Measurements from ENCODE around the gene DOCK2.
"Not testable (repeated sequence)": the region's sequence is repeated elsewhere in the genome, so short reads cannot be mapped to it uniquely, and the experiment has no call there.

Gene DOCK2

DNA sequence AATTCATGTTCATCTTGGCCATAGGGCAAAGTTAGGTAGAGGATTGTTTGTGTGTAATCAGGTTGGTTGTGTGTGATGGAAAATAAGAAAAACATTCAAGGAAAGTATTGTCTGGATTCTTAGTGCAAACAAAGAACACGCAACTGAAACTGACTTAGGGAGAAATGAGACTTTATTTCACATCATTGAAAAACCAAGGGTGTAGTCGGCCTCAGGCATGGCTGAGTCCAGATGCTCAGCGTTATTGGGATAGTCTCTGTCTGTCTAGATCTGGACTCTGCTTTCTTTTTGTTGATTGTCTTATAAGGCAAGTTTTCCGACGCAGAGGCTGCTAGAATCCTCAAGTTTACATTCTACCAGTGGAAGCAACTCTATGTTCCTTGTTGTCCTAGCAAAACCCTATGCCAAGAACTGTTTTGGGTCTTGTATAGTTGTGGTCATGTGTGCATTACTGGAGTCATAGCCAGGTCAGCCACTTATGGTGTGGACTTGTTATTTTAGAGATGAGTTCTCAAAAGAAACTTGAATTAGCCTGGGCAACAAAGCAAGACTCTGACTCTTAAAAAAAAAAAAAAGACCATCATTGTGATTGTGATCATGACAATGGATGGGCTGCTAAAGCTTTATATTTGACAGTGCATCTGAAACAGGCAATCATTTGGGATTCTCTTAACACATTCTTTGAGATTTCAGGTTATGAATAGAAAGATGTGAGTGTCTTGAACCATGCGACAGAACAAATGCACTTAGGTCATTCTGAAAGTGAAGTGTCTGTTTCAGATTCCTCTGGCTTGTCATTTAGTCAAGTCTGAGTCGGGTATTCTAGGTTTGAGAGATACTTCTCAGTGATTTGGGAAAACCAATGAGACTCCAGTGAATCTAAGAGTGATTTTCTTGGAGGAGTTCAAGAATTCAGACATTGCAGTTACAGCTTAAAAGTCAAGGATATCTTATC lies 82.6 kb downstream of the DOCK2 start:
- no peak for TF ChIP-seq CTCF (IDR thresholded peaks at IDR 0.05; ENCODE audit: low read depth, low read length)

DNA sequence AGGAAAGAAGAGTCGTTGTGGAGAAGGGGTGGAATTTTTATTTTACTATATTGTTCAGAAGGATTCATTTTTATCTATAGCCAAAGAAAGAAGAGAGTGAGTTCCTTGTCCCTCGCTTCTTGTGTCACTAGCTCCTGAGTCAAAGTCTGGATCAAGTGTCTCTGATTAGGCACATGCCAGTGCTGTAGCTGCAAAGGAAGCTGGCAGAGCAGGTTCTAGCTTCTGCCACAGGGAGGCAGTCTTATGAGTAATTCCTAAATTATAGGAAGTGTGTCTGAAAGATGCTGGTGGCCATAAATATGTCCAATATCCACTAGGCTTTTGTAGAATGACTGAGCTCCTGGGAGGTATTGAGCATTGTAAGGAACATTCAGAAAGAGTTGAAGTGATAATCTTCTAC lies 84.7 kb downstream of the DOCK2 start:
- no peak for TF ChIP-seq CTCF (IDR thresholded peaks at IDR 0.05; ENCODE audit: low read depth, low read length)
- H3K4me3 ChIP-seq (ENCODE audit: low read depth, low read length) = no peak overlapping the region

More for the DNA sequence above, 82.6 kb downstream of the DOCK2 start:
- H3K4me3 ChIP-seq (ENCODE audit: low read depth, low read length) = no peak overlapping the region

DNA sequence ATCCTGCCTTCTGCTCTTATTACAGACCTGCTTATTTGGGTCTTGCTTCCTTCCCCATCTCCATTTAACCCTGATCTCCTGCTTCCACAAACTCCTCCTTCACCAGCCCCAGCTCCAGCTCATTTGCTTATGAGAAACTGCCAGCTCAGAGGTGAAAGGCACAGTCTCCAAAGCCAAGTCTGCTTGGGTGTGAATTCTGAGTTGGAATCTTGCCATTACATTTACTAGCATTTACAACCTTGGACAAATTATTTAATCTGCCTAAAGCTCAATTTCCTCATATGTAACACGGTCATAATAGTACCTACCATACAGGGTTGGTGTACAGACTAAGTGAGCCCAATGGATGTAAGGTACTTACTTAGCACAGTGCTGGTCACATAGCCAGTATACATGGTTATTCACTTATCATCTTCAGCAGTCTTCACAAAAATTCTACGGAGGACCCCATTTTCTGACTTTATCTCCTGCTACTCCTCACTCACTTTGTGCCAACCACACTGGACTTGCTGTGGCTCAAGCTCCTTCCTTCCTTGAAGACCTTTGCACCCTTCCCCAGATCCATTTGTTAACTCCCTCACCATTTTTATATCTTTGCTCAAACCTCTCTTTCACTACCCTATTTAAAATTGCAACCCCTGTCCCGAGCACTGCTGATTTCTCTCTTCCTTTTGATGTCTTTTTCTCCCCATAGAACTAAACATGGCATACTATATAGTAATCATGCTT lies 86.2 kb downstream of the DOCK2 start:
- no peak for TF ChIP-seq CTCF (IDR thresholded peaks at IDR 0.05; ENCODE audit: low read depth, low read length)
- H3K4me3 ChIP-seq (ENCODE audit: low read depth, low read length) = no peak overlapping the region

DNA sequence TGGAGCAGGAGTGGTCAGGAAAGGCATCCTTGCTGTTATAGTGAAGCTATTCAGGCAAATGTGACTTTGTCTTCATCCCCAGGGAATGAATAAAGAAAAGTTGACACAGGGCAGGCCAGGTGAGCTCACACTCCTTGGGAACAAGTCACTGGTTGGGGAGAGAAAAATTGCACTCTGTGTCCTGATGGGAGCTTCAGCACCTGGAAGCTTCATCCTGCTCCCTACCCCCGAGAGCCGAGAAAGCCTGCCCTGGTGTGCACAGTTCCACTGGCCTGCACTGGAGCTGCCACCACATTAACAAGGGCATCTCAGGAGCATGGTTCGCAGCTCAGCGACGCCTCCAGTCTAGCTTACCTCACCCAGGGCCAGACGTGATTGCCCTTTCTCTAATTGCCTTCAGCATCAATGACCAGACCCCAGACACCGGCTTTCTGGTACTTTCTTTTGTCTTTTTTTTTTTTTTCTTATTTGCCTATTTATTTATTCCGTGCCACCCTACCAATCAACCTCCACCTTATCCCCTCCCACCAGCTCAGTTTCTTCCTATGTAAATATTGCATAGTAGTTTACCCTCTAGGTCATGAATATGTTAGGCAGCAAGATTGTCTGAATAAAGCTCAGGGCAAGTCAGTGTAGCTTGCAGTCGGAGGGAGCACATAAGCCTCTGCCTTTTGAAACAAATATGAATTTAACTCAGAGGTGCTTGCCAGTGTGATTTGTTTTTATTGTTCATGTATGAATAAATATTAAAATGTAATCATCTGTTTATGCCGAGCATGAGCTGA lies 87.4 kb downstream of the DOCK2 start:
- no peak overlapping the region for H3K4me3 ChIP-seq (ENCODE audit: low read depth, low read length)
- TF ChIP-seq CTCF (IDR thresholded peaks at IDR 0.05; ENCODE audit: low read depth, low read length) = no peak

DNA sequence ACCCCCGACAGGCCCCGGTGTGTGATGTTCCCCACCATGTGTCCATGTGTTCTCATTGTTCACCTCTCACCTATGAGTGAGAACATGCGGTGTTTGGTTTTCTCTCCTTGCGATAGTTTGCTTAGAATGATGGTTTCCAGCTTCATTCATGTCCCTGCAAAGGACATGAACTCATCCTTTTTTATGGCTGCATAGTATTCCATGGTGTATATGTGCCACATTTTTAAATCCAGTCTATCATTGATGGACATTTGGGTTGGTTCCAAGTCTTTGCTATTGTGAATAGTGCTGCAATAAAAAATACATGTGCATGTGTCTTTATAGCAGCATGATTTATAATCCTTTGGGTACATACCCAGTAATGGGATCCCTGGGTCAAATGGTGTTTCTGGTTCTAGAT lies 88.6 kb downstream of the DOCK2 start:
- not testable (repeated sequence) for H3K4me3 ChIP-seq (ENCODE audit: low read depth, low read length)

GRCh38 chr5:169728418-169728817 lies 91.3 kb downstream of the DOCK2 start:
- no peak for TF ChIP-seq CTCF (IDR thresholded peaks at IDR 0.05; ENCODE audit: low read depth, low read length)

DNA sequence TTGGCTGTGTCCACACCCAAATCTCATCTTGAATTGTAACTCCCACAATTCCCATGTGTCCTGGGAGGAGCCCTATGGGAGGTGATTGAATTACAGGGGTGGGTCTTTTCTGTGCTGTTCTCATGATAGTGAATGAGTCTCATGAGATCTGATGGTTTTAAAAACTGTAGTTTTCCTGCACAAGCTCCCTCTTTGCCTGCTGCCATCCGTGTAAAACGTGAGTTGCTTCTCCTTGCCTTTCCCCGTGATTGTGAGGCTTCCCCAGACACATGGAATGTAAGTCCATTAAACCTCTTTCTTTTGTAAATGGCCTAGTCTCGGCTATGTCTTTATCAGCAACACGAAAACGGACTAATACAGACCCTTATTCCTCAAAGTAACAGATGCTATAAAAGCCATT lies 94.1 kb downstream of the DOCK2 start:
- no peak overlapping the region for H3K4me3 ChIP-seq (ENCODE audit: low read depth, low read length)
- no peak for TF ChIP-seq CTCF (IDR thresholded peaks at IDR 0.05; ENCODE audit: low read depth, low read length)

More at GRCh38 chr5:169728418-169728817, 91.3 kb downstream of the DOCK2 start:
- H3K4me3 ChIP-seq (ENCODE audit: low read depth, low read length) = no peak overlapping the region
